Heart left ventricle (tissue), 13 donors: Measurements from ENCODE around the gene HMCN2.

Source experiments
- POLR2A ChIP-seq, 2 donors: fragments of 450-650 bp; IDR thresholded peaks; one replicate each; pipeline ENCODE4 v1.6.1; 2017; ENCODE audit warnings: antibody characterized with exemption in 2 of 2, mild to moderate bottlenecking in 2 of 2, moderate library complexity in 2 of 2
- TF ChIP-seq, protein P1 (sequence below), 12 donors: fragments of 200-600 bp; sonication (generic) in 4 of 12; IDR thresholded peaks; one replicate each; pipeline versions ENCODE4 v1.5.0 to v1.8.0; 2018 to 2022; ENCODE audit warnings: antibody characterized with exemption in 12 of 12, mild to moderate bottlenecking in 5 of 12
- donor health status: ischemic (EF 13 %, LVEDD 7.1; RV severe dilation, severe dysfunction).
- donor health status: DM: no; HTN: yes; CAD: no.
- donor health status: DM: no; HTN: no; CAD: no.
- donor health status: ischemic (EF 25% LVEDD 6.9; RV normal size, moderate dysfunction).
- donor health status: ischemic (EF 25% LVEDD 5.7; RV mildly dilated, moderate dysfunction).
- donor health status: ischemic (EF 35%, LVEDD 5.7; RV mildly dilated, moderate dysfunction).
- donor health status: nonischemic (EF 11% LVEDD 7.7; RV severe dilation, severe dysfunction).
- donor health status: DM: yes; HTN: yes; CAD: no.
- donor health status: PGD.
- donor health status: ischemic (EF 29% LVEDD 5.4; RV normal size, mild dysfunction).
- donor health status: nonischemic (EF 23%, LVEDD 6.1; RV moderate dilation, normal function).

DNA sequence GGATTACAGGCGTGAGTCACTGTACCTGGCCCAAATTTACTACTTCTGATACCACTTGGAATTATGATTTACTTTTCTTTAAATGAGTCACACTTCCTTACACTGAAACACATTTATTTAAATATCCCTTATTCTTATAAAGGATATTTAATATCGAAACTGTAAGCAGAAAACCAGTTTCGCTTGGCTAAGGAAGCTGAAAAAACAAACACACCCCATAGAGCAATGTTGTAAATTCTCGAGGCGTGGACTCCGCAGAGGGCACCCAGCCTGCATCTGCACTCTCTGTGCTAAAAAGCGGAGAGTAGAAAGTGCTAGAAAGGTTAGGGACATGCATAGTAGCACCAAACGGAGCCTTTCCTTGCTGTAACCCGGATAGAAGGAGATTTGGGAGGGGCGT lies 86.5 kb downstream of the HMCN2 start:
- TF ChIP-seq, protein P1, sequence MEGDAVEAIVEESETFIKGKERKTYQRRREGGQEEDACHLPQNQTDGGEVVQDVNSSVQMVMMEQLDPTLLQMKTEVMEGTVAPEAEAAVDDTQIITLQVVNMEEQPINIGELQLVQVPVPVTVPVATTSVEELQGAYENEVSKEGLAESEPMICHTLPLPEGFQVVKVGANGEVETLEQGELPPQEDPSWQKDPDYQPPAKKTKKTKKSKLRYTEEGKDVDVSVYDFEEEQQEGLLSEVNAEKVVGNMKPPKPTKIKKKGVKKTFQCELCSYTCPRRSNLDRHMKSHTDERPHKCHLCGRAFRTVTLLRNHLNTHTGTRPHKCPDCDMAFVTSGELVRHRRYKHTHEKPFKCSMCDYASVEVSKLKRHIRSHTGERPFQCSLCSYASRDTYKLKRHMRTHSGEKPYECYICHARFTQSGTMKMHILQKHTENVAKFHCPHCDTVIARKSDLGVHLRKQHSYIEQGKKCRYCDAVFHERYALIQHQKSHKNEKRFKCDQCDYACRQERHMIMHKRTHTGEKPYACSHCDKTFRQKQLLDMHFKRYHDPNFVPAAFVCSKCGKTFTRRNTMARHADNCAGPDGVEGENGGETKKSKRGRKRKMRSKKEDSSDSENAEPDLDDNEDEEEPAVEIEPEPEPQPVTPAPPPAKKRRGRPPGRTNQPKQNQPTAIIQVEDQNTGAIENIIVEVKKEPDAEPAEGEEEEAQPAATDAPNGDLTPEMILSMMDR (IDR thresholded peaks at IDR 0.05), result no peak
- no peak for TF ChIP-seq POLR2A (IDR thresholded peaks at IDR 0.05)
